Stimulated activated CD4-positive, alpha-beta T cell treated with anti-CD3 and anti-CD28 coated beads, Interleukin-4, amount 100 ng/mL, for 48 hours (primary cell): Measurements from ENCODE around the gene CRIP1.

ENCODE experiments used
- DNase-seq, 2 donors: peaks; one replicate each; pipeline ENCODE4 v3.0.0-alpha.2; 2020; ENCODE audit warnings: low read depth in 2 of 2

Gene CRIP1

GRCh38 chr14:105470350-105471296, 16.1 kb upstream of the CRIP1 start:
- DNase-seq: no peak

GRCh38 chr14:105471297-105471821, 15.3 kb upstream of the CRIP1 start:
- no peak for DNase-seq

GRCh38 chr14:105471823-105472485, 14.7 kb upstream of the CRIP1 start:
- no peak for DNase-seq

GRCh38 chr14:105472486-105472991, 14.1 kb upstream of the CRIP1 start:
- DNase-seq: no peak

GRCh38 chr14:105473033-105473676, 13.5 kb upstream of the CRIP1 start:
- DNase-seq: no peak

GRCh38 chr14:105473677-105474482, 12.8 kb upstream of the CRIP1 start:
- peak in 1 of 2 donors; percentile 59 for DNase-seq

- DNase-seq: no peak
Observed at GRCh38 chr14:105474483-105475268, 12.0 kb upstream of the CRIP1 start, which contains the start of gene CRIP2. Gene CRIP2 (plus strand): TSS chr14:105474821. CDS start chr14:105474863, 42 bp downstream.

- no peak for DNase-seq
Observed at GRCh38 chr14:105475269-105476096, 11.2 kb upstream of the CRIP1 start.

- no peak for DNase-seq
Observed at GRCh38 chr14:105476097-105476830, 10.4 kb upstream of the CRIP1 start.

- DNase-seq: no peak
Observed at GRCh38 chr14:105476831-105477659, 9.6 kb upstream of the CRIP1 start.

GRCh38 chr14:105477660-105478397, 8.9 kb upstream of the CRIP1 start:
- no peak for DNase-seq

- DNase-seq: no peak
Observed at GRCh38 chr14:105478398-105479251, 8.1 kb upstream of the CRIP1 start.

- DNase-seq: no peak
Observed at GRCh38 chr14:105479431-105480158, 7.1 kb upstream of the CRIP1 start.

- DNase-seq: no peak
Observed at GRCh38 chr14:105480199-105480746, 6.4 kb upstream of the CRIP1 start.
